ENCODE data around the gene TMEM120A.
"Not testable (repeated sequence)": the region's sequence is repeated elsewhere in the genome, so short reads cannot be mapped to it uniquely, and the experiment has no call there.

Gene TMEM120A

DNA sequence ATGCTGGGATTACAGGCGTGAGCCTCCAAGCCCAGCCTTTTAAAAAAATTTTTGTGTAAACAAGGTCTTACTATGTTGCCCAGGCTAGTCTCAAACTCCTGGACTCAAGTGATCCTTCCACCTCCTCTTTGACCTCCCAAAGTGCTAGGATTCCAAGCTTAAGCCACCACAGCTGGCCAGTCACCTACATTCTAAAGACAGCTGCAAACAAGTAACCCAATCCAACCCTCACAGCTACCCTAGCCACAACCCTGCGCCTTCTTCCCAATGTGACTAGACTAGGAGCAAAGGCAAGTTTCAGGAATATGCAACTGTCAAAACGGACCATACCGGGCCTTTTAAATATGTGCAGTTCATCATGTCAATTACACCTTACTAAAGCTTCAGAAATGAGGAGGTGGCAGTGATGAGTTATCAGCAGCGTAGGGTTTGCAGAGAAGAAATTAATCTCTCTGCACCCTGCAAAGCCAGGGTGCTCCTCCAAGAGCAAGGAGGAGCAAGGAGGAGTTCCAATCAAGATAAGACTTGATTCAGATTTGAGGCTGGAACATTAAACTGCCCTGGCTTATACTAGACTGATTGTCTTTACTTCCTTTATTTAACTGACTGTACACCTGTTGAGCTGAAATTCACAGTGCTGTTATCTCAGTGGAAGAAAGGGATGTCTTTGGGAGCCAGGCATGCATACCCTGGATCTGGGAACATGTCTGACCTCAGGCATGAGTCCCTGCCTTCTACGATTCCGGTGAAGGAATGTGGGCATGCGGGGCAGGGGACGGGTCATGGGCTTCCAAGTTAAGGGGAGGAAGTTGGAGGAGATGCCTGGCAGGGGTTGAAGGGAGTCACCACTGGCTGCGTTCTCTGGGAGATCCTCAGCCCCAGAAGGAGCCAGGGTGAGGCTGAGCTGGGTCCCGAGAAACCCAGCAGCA lies 15.5 kb upstream of the TMEM120A start:
- TF ChIP-seq, protein P1, sequence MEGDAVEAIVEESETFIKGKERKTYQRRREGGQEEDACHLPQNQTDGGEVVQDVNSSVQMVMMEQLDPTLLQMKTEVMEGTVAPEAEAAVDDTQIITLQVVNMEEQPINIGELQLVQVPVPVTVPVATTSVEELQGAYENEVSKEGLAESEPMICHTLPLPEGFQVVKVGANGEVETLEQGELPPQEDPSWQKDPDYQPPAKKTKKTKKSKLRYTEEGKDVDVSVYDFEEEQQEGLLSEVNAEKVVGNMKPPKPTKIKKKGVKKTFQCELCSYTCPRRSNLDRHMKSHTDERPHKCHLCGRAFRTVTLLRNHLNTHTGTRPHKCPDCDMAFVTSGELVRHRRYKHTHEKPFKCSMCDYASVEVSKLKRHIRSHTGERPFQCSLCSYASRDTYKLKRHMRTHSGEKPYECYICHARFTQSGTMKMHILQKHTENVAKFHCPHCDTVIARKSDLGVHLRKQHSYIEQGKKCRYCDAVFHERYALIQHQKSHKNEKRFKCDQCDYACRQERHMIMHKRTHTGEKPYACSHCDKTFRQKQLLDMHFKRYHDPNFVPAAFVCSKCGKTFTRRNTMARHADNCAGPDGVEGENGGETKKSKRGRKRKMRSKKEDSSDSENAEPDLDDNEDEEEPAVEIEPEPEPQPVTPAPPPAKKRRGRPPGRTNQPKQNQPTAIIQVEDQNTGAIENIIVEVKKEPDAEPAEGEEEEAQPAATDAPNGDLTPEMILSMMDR (IDR thresholded peaks at IDR 0.05; ENCODE audit: insufficient read depth, low read length, missing control alignments) = no peak
- ChIA-PET POLR2A (interaction anchor here (0.6 kb wide), 1 partner anchor 33 kb away, joined by 3 read pairs; no protein-coding TSS in a partner anchor), CTCF (interaction anchor here (0.6 to 3.4 kb wide), 4 partner anchors 10 to 145 kb away, joined by 3 to 25 read pairs (median 4); no protein-coding TSS in a partner anchor)
- DNase-seq (ENCODE audit: low read depth, low spot score) = no peak
- H3K4me3 ChIP-seq (ENCODE audit: low read depth, low read length) = no peak overlapping the region

GRCh38 chr7:76008156-76008687 lies 13.8 kb upstream of the TMEM120A start:
- TF ChIP-seq, protein P1 (IDR thresholded peaks at IDR 0.05; ENCODE audit: insufficient read depth, low read length, missing control alignments) = no peak
- no peak overlapping the region for H3K4me3 ChIP-seq (ENCODE audit: low read depth, low read length)
- no peak for DNase-seq (ENCODE audit: low read depth, low spot score)
- ChIA-PET CTCF (interaction anchor here (0.8 to 0.9 kb wide), 2 partner anchors 12 to 16 kb away, joined by 4 to 6 read pairs; no protein-coding TSS in a partner anchor), POLR2A (no interaction called here)

DNA sequence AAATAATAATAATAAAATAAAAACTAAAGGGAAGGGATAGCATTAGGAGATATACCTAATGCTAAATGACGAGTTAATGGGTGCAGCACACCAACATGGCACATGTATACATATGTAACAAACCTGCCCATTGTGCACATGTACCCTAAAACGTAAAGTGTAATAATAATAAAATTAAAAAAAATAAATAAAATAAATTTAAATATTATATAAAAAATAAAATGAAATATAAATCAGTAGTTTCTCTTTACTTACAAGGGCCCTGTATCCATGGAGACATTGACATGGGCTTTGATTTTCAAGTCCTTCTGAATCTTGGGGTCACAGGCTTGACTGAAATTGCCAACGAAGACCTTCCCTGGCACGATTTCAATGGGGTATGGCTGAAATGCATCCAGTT lies 10.6 kb upstream of the TMEM120A start:
- CTCF ChIA-PET; POLR2A ChIA-PET; DNase-seq (ENCODE audit: low read depth, low spot score); H3K4me3 ChIP-seq (ENCODE audit: low read depth, low read length): not testable (repeated sequence)

GRCh38 chr7:76003351-76003750 lies 9.0 kb upstream of the TMEM120A start:
- ChIA-PET POLR2A (no interaction called here), CTCF (interaction anchor here (0.6 to 1.5 kb wide), 3 partner anchors 11 to 274 kb away, joined by 3 to 4 read pairs (median 3); no protein-coding TSS in a partner anchor)
- H3K4me3 ChIP-seq (ENCODE audit: low read depth, low read length) = no peak overlapping the region
- TF ChIP-seq, protein P1 (IDR thresholded peaks at IDR 0.05; ENCODE audit: insufficient read depth, low read length, missing control alignments) = no peak
- no peak for DNase-seq (ENCODE audit: low read depth, low spot score)

DNA sequence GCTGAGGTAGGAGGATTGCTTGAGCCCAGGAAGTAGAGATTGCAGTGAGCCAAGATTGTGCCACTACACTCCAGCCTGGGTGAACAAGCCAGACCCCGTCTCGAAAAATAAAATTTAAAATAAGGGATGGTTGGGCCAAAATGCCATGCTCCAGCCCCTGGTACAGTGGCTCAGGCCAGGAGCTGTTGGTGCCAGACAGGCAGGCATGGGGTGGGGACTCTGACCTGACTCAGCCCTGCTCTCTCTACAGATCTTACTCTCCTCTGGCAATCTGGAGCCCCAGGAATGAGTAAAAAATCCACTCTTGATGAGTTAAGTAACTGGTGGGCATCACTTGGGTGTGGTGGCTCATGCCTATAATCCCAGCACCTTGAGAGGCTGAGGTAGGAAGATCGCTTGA lies 8.4 kb upstream of the TMEM120A start:
- POLR2A ChIA-PET = no interaction called here
- DNase-seq (ENCODE audit: low read depth, low spot score) = no peak
- TF ChIP-seq, protein P1 (IDR thresholded peaks at IDR 0.05; ENCODE audit: insufficient read depth, low read length, missing control alignments) = no peak
- CTCF ChIA-PET = interaction anchor here (1.5 kb wide), 1 partner anchor 18 kb away, joined by 4 read pairs; no protein-coding TSS in a partner anchor
- no peak overlapping the region for H3K4me3 ChIP-seq (ENCODE audit: low read depth, low read length)

- TF ChIP-seq, protein P1 (IDR thresholded peaks at IDR 0.05; ENCODE audit: insufficient read depth, low read length, missing control alignments) = no peak
- POLR2A ChIA-PET = no interaction called here
- CTCF ChIA-PET = interaction anchor here (0.8 kb wide), 1 partner anchor 9 kb away, joined by 4 read pairs; no protein-coding TSS in a partner anchor
- no peak for DNase-seq (ENCODE audit: low read depth, low spot score)
- no peak overlapping the region for H3K4me3 ChIP-seq (ENCODE audit: low read depth, low read length)
These were observed 7.7 kb upstream of the TMEM120A start for GRCh38 chr7:76002139-76002538.
